Limb (tissue), 2 donors: ENCODE measurements around the gene CIC.

ENCODE experiments used
- DNase-seq, 2 donors: peaks; one replicate each; pipeline ENCODE4 v3.0.0-alpha.2; 2016; ENCODE audit errors: extremely low spot score in 2 of 2

Gene CIC

DNA sequence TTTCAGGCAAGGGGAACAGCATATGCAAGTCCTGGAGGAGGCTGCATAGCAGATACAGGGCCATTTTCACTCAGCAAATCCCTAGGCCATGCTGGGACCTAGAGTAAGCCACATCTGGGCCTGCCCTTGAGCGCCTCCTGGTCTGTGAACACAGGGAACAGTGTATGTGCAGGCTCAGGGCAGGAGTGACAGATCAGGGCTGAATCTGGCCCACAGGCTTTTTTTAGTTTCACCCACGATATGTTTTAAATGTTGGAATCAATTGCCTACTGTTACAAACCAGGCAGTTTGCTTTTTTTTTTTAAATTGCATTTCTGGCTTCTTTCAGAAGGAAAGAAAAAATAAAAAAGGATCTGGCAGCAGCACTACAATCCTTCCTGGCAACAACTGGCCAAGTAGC is 42.6 kb downstream of the CIC start:
- DNase-seq = no peak

DNA sequence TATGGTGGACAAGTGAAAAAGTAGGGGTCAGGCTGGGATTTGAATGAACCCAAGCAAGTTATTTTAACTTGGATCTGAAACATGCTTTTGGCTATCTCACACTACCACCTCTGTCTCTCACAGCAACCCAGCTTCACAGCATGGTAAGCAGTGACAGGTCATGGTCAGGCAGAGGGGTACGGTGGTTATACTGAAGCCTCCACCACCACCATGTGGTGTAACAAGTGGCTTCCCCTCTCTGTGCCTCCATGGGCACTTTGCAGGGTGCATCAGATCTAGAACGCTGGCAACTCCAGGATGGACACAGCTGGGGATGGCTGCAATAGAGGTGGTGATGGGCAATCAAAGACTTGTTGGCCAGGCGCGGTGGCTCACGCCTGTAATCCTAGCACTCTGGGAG is 43.3 kb downstream of the CIC start:
- no peak for DNase-seq

DNA sequence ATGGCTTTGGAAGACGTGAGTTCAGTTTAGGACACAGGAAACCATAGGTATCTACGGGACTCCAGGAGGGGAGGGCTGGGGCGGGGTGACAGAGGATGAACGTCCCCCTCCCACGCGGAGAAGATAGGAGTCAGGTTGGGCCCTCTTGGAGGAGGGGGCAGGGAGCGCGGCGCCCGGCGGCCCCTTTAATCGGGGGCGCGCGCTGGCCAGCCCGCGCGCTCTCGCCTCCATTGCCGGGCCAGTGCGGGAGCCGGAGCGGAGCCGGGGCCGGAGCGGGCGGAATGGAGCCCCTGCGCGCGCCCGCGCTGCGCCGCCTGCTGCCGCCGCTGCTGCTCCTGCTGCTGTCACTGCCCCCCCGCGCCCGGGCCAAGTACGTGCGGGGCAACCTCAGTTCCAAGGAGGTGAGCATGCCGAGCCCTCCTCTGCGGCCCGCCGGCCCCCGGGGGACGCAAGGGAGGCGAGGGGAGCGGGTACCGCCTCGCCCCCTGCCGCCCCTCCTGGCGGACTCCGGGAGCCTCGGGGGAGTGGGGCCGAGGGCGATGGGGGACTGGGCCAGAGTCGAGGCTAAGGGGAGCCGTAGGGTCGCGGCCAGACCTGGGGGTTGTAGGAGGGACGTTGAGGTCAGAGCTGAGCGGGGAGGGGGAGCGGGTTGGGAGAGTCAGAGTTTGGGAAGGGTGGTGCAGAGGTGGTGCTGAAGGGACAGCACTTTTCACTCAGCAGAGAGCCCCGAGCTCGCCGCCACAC is 44.2 kb downstream of the CIC start, which contains the start of gene TMEM145:
Gene TMEM145 (plus strand): TSS at position 214 of the 744 bp plus-strand sequence. CDS start 68 bp downstream, at position 282.
- DNase-seq = peak; percentile 54 to 80

GRCh38 chr19:42313840-42314755 is 45.0 kb downstream of the CIC start:
- DNase-seq = no peak

- DNase-seq = no peak
Measured at GRCh38 chr19:42315024-42315423, 46.0 kb downstream of the CIC start.

- DNase-seq = no peak
Measured at GRCh38 chr19:42316223-42317211, 47.5 kb downstream of the CIC start.

- no peak for DNase-seq
Measured at GRCh38 chr19:42317535-42317934, 48.5 kb downstream of the CIC start.

DNA sequence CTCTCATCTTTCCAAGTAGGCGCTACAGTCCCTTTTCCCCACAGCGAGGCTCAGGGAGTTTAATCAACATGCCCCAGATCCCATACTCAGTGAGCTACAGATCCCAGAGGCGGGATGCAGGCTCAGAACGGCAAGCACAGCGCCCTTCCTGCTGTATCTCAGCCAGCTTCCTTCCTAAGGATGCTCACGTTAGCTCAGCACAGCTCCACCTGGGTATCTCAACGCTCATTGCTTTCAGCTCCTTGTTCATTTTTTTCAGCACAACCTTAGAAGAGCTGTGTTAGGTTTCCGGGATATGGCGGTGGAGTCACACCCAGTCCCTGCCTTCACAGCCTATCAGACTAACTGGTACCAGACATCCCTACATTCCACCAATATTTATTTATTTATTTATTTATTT is 53.3 kb downstream of the CIC start:
- no peak for DNase-seq

DNA sequence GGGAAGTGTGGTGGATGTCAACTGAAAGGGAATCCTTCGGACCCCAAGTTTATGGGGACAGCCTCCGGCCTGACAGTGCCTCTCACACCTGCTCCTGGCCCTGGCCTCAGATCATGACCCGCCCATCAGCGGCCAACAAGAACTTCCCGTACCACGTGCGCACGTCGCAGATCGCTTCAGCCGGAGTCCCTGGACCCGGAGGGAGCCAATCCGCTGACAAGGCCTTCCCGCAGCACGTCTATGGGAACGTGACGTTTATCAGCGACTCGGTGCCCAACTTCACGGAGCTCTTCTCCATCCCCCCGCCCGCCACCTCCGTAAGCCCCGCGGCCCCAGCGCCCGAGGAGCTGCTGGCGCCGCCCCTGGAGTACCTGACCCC is 54.4 kb downstream of the CIC start:
- peak in 1 of 2 donors; percentile 40 for DNase-seq

DNA sequence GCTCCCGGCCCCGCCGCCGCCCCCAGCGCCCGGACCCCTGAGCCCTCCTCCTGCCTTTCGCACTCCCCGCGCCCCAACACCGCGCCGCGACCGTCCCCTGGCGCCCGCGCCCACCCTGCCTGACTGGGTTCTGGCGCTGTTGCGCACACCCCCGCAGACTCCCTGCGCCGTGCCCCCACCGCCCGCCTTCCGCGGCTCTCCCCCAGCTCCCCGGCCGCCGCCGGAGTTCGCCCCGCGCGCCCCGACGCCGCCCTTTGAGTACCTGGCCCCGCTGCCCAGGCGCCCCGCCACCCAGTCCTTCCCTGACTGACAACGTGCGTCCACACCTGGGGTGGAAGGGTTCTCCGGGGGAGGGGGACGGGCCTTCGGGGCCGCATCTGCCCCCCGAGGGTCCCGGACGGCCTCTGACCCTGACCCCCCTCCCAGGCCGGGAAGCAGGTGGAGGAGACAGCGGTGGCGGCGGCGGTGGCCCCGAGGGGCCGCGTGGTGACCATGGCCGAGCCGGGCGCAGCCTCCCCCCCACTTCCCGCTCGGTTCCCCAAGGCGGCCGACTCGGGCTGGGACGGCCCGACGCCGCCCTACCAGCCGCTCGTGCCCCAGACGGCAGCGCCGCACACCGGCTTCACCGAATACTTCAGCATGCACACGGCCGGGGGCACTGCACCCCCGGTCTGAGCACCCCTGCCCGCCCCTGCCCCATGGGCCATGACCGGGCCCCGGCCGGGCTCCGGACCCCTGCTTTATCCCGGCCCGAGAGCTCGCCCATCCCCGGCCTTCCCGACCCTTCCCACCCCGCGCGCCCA is 55.0 kb downstream of the CIC start:
- peak in 1 of 2 donors; percentile 52 for DNase-seq

DNA sequence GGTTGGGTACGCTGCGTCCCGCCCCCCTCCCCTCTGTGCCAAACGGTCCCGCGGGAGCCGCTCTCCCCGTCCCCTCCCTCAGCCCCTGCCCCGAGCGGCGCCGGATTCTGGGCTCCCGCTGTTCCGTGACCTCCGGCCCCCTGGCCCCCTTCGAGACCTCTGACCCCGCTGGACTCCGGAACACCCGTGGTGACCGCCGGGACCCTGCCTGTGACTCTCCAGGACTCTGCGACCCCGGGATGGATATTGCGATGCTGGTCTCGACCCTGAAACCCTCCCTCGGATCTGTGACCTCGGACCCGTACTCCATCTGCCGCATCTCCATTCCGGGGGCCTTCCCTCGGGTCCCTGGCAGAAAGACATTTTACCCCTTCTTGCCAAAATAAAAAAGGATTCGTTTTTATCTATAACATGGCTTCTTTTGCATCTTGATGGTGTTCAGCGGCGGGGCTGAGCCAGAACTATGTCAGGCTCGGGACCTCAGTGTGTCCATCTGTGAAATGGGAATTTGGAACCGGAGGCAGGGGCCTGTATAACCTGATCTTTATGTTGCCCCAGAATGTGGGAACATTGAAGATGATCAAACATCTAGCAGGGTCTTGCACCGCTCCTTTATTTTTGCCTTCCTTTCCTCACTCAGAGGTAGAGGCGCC is 55.7 kb downstream of the CIC start:
- DNase-seq = no peak

GRCh38 chr19:42325308-42325895 is 56.4 kb downstream of the CIC start, which contains the start of gene MEGF8:
Gene MEGF8, plus strand, starts transcription at chr19:42325635. Its CDS starts 609 bp downstream, at chr19:42326244.
- peak; percentile 97 to 99 for DNase-seq

DNA sequence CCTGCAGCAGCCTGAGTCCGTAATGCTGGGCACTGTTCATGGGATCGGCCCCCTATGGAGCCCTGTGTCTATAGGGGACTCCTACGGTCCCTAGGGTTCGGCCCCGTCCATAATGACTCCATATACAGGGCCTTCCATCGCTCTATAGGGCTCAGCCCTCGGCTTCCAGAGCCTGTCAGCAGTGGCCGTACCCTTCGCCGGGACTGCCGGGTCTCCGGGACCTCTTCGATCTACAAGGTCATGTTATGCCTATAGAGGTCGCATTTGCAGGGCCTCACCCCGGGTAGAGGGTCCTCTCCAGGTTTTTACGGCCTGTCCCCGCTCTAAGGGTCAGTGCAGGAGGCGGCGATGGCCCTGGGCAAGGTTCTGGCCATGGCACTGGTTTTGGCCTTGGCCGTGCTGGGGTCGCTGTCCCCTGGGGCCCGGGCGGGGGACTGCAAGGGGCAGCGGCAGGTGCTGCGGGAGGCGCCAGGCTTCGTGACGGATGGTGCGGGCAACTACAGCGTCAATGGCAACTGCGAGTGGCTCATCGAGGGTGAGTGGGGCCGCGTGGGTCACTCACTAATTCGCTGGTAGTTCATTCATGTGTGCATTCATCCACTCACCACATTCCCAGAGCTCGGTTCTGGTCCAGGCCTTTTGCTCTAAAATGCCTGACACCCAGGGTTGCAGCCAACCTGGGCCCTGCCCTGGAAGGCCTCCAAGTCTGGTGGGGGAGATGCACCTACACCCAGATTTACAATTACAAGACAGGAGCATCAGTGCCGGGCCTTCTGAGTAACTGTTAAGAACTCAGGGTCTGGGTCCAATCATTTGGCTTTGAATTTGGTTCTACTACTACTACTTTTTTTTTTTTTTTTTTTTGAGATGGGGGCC is 57.1 kb downstream of the CIC start:
- DNase-seq = peak in 1 of 2 donors; percentile 48

DNA sequence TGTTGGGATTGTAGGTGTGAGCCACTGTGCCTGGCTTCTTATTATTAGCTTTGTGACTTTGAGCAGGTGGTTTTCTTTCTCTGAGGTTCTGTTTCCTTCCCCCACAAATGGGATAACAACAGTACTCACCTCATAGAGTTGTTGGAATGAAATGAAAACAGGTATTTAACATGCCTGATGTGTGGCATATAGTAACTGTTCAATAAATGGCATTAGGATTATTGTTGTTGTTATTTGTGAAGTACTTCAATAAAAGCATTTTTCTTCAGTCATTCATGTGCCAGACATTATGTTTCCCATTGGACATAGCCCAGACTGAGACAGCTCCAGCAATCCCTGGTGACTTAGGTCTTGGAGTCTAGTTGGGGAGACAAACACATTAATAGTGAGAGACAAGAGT is 57.9 kb downstream of the CIC start:
- DNase-seq = no peak

- no peak for DNase-seq
Measured at GRCh38 chr19:42327381-42327780, 58.3 kb downstream of the CIC start.

DNA sequence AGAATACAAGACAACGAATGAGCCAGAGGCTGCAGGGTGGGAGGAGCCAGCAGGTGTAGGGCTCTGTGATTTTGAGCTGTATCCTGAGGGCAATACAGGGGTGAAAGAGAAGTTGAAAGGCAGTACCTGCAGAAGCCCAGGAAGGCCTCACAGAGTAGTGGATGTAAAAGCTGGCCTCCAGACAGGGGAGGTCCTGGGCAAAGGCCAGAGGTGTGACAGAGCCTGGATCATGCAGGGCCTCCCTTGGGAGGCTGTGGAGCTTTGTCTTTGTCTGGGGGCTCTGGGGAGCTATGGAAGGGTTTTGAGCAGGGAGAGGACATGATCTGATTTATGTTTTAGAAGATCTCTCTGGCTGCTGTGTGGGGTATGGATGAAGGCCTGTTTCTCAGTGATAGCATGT is 59.1 kb downstream of the CIC start:
- no peak for DNase-seq

- no peak for DNase-seq
Measured at GRCh38 chr19:42328854-42329253, 59.8 kb downstream of the CIC start.

- DNase-seq = no peak
Measured at GRCh38 chr19:42330241-42330711, 61.2 kb downstream of the CIC start.
